K562 (cell line): ENCODE data around the gene BCL3. TPM values are rescaled to one million over a fixed set of nuclear protein-coding genes. Genes with fewer than 3 reads are reported as not detected.

Experiments used
- MEIS2 ChIP-seq: fragments of 450-650 bp; IDR thresholded peaks from 2 replicates; pipeline ENCODE4 v1.6.1; 2014; ENCODE audit warnings: mild to moderate bottlenecking; ENCODE audit not compliant: partially characterized antibody
- MTA1 ChIP-seq: fragments of 450-650 bp; IDR thresholded peaks from 2 replicates; pipeline ENCODE4 v1.6.1; 2017; ENCODE audit warnings: borderline replicate concordance
- NFIC ChIP-seq: fragments of 450-650 bp; IDR thresholded peaks from 2 replicates; pipeline ENCODE4 v1.6.1; 2017; ENCODE audit warnings: mild to moderate bottlenecking, inconsistent platforms
- RCOR1 ChIP-seq, 2 experiments: IDR thresholded peaks; 2 replicates each; pipeline ENCODE4 v1.6.1; 2012; ENCODE audit warnings: low read depth in 2 of 2, low read length in 2 of 2, borderline replicate concordance in 1 of 2, improper control_type of control experiment in 1 of 2
- YY1 ChIP-seq, 3 experiments: IDR thresholded peaks; 2 replicates each; pipeline ENCODE4 v1.6.1; 2011; ENCODE audit warnings: low read length in 2 of 3, mild to moderate bottlenecking in 2 of 3, moderate library complexity in 2 of 3, borderline replicate concordance in 1 of 3, control low read depth in 1 of 3, low read depth in 1 of 3; ENCODE audit not compliant: insufficient read depth in 3 of 3, insufficient replicate concordance in 2 of 3, control insufficient read depth in 1 of 3, insufficient read length in 1 of 3; ENCODE audit errors: extremely low read depth in 1 of 3
- polyA plus RNA-seq, 8 experiments: library from polyadenylated mRNA; depleted of rRNA in 4 of 8; stranded (reverse) in 5 of 8; unstranded in 3 of 8; fragments of >200 nt; fragmentation: Nextera tagmentation in 2 of 8; fragmentation: Illumina TruSeq in 1 of 8; extraction: Ambion mirVana in 2 of 8; extraction: Trizol in 1 of 8; gene quantifications; 2 replicates each; pipeline versions ENCODE4 v1.2.1 to v1.2.3, GENCODE V29; 2011 to 2014; ENCODE audit warnings: inconsistent platforms in 1 of 8, missing spikeins in 1 of 8
- total RNA-seq, 7 experiments: library from RNA; depleted of rRNA in 6 of 7; stranded (reverse); fragments of >200 nt in 6 of 7; fragmentation: Illumina TruSeq in 2 of 7; extraction: Trizol in 2 of 7; gene quantifications; 2 replicates each; pipeline versions ENCODE4 v1.2.1 to v1.2.3, GENCODE V29; 2011 to 2021; ENCODE audit warnings: low replicate concordance in 1 of 7
- TF ChIP-seq, protein P1 (sequence below), 2 experiments: fragments of 450-650 bp; IDR thresholded peaks; 2 replicates each; pipeline ENCODE4 v1.6.1; 2016; ENCODE audit warnings: mild to moderate bottlenecking in 2 of 2, borderline replicate concordance in 1 of 2, low read depth in 1 of 2, moderate library complexity in 1 of 2
- TF ChIP-seq, protein P2 (sequence below): IDR thresholded peaks from 2 replicates; pipeline ENCODE4 v1.6.1; 2016; ENCODE audit warnings: missing genetic modification characterization, missing compliant biosample characterization

Gene BCL3
- total and polyA plus RNA-seq, 9 of the 15 experiments (the other 6 are each of a cell fraction or from before 2014, with no cell fraction given) = 0.03 to 2.4 (median 0.50) TPM; not detected in 1

DNA sequence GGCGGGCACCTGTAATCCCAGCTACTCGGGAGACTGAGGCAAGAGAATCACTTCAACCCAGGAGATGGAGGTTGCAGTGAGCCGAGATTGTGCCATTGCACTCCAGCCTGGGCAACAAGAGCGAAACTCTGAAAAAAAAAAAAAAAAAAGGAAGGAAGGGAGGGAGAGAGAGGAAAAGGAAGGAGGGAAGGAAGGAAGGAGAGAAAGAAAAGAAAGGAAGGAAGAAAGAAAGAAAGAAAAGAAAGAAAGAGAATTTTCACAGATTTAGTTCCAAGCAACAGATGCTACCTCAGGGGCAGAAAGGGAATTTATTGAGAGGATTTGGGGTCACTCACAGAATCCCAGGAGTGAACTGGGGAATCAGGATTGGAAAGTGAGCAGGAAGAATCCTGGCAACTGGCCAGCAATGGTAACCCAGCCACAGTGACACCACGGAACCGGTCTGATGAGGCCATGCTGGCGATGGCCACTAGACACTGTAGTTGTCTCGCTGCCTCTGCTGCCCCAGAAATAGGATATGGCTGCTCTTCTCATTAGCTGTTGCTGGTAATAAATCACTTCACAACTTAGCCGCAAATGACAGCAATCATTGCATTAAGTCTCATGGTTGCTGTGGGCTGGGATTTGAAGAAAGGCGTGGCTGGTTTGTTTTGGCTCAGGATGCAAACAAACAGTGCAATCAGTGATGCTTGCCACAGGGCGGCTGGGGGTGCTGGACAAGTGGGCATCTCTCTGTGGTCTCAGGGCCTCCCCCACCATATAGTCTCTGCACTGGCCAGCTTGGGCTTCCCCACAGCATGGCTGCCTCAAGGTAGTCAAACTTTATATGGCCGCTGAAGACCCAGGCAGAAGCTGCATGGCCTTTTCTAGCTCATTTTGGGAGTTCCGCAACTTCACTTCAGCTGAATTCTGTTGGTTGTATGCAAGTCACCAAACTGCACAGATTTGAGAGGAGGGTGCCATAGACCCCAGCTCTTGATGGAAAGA, 55.2 kb downstream of the BCL3 start (continued):
- TF ChIP-seq, protein P1, sequence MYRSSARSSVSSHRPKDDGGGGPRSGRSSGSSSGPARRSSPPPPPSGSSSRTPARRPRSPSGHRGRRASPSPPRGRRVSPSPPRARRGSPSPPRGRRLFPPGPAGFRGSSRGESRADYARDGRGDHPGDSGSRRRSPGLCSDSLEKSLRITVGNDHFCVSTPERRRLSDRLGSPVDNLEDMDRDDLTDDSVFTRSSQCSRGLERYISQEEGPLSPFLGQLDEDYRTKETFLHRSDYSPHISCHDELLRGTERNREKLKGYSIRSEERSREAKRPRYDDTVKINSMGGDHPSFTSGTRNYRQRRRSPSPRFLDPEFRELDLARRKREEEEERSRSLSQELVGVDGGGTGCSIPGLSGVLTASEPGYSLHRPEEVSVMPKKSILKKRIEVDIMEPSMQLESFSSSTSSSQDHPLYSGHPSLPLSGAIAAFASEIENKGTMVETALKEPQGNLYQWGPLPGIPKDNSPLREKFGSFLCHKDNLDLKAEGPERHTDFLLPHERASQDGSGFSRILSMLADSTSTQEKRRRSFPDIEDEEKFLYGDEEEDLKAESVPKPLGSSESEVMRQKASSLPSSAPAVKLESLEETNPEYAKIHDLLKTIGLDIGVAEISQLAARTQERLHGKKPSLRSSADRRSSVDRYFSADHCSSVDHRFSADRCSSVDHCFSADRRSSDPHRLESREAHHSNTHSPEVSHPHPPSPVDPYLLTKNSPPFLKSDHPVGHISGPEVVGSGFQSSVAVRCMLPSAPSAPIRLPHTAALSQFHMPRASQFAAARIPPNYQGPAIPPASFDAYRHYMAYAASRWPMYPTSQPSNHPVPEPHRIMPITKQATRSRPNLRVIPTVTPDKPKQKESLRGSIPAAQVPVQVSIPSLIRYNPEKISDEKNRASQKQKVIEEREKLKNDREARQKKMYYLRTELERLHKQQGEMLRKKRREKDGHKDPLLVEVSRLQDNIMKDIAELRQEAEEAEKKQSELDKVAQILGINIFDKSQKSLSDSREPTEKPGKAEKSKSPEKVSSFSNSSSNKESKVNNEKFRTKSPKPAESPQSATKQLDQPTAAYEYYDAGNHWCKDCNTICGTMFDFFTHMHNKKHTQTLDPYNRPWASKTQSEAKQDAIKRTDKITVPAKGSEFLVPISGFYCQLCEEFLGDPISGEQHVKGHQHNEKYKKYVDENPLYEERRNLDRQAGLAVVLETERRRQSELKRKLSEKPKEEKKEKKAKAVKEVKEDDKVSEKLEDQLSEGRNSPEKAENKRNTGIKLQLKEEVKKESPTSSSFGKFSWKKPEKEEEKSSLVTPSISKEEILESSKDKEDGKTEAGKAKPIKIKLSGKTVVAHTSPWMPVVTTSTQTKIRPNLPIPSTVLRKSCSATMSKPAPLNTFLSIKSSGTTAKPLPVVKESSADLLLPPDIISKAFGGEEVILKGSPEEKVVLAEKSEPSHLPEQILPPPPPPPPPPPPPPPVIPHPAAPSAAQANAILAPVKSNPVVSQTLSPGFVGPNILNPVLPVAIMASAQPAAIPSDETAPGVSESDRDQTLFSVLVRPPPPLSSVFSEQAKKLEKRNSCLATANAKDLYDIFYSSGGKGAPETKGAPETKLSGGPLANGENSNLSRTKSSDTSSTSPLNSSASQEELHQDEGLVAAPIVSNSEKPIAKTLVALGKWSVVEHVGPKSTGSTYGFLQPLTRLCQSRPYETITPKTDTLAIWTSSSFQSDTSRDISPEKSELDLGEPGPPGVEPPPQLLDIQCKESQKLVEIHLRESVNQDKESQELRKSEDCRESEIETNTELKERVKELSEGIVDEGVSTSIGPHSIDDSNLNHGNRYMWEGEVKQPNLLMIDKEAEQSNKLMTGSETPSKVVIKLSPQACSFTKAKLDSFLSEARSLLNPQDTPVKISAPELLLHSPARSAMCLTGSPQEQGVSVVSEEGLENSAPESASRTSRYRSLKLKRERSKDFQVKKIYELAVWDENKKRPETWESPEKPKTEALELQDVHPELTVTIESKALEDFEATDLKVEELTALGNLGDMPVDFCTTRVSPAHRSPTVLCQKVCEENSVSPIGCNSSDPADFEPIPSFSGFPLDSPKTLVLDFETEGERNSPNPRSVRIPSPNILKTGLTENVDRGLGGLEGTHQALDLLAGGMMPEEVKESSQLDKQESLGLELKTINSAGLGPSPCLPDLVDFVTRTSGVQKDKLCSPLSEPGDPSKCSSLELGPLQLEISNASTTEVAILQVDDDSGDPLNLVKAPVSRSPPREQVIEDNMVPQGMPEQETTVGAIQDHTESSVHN (IDR thresholded peaks at IDR 0.05; ENCODE audit: borderline replicate concordance in 1 of 2, low read depth in 1 of 2) = no peak
- TF ChIP-seq MTA1 (no peak), NFIC (peak; percentile 90), MEIS2 (peak; percentile 93), RCOR1 (IDR thresholded peaks at IDR 0.05; ENCODE audit: borderline replicate concordance in 1 of 2, low read depth in 2 of 2, low read length in 2 of 2) (peak in 1 of 2 experiments; percentile 42; a peak in 1 of 4 replicates), YY1 (IDR thresholded peaks at IDR 0.05; ENCODE audit: borderline replicate concordance in 1 of 3, control insufficient read depth in 1 of 3, extremely low read depth in 1 of 3, insufficient read depth in 3 of 3, insufficient read length in 1 of 3, insufficient replicate concordance in 2 of 3, low read depth in 1 of 3, low read length in 2 of 3) (peak in 2 of 3 experiments; percentile 36 to 83)
- TF ChIP-seq, protein P2, sequence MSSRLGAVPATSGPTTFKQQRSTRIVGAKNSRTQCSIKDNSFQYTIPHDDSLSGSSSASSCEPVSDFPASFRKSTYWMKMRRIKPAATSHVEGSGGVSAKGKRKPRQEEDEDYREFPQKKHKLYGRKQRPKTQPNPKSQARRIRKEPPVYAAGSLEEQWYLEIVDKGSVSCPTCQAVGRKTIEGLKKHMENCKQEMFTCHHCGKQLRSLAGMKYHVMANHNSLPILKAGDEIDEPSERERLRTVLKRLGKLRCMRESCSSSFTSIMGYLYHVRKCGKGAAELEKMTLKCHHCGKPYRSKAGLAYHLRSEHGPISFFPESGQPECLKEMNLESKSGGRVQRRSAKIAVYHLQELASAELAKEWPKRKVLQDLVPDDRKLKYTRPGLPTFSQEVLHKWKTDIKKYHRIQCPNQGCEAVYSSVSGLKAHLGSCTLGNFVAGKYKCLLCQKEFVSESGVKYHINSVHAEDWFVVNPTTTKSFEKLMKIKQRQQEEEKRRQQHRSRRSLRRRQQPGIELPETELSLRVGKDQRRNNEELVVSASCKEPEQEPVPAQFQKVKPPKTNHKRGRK (tag) = peak; percentile 85
